WTC11 (cell line): ENCODE measurements around the gene SYS1. TPM values are rescaled to one million over a fixed set of nuclear protein-coding genes. Genes with fewer than 3 reads are reported as not detected.

Experiments used
- ATAC-seq: fragments of 200-7000 bp; cut with Tn5 transposase; 2 replicates; pipeline ENCODE4 v1.10.0; 2021; ENCODE audit warnings: mild to moderate bottlenecking, moderate library complexity
- CTCF ChIA-PET: fragments of 300-600 bp; sonication (Branson Sonifier 250); formaldehyde crosslinking; loops from one replicate; lab custom pipeline; 2021; ENCODE audit warnings: antibody characterized with exemption; lab: Charles Lee
- POLR2A ChIA-PET: fragments of 350-600 bp; sonication (Branson Sonifier 250); formaldehyde crosslinking; loops from one replicate; lab custom pipeline; 2021; ENCODE audit warnings: antibody characterized with exemption; lab: Charles Lee
- DNase-seq: peaks from one replicate; pipeline ENCODE4 v3.0.0; 2021; ENCODE audit warnings: low spot score
- H3K27ac Mint-ChIP-seq: 2 replicates; pipeline ENCODE4 v1.8.0; 2021; ENCODE audit warnings: mixed read lengths
- H3K27me3 Mint-ChIP-seq: 2 replicates; pipeline ENCODE4 v1.8.0; 2021; ENCODE audit warnings: low read depth, mild to moderate bottlenecking, moderate library complexity, mixed read lengths
- H3K36me3 Mint-ChIP-seq: 2 replicates; pipeline ENCODE4 v1.8.0; 2021; ENCODE audit warnings: mixed read lengths
- H3K4me1 Mint-ChIP-seq: 2 replicates; pipeline ENCODE4 v1.8.0; 2022; ENCODE audit warnings: mixed read lengths
- H3K4me3 Mint-ChIP-seq: 2 replicates; pipeline ENCODE4 v1.8.0; 2021; ENCODE audit warnings: mild to moderate bottlenecking, moderate library complexity, mixed read lengths
- H3K9me3 Mint-ChIP-seq: 2 replicates; pipeline ENCODE4 v1.8.0; 2021; ENCODE audit warnings: mixed read lengths
- ATF3 ChIP-seq: sonication (generic); formaldehyde crosslinking; conservative IDR thresholded peaks from 2 replicates; pipeline ENCODE4 v1.8.1; 2022; ENCODE audit warnings: mild to moderate bottlenecking, missing genetic modification reagents
- CDX4 ChIP-seq: fragments of 250-450 bp; sonication (Bioruptor Pico); IDR thresholded peaks from 2 replicates; pipeline ENCODE4 v1.9.0; 2021; ENCODE audit warnings: moderate library complexity, mild to moderate bottlenecking, inconsistent platforms, borderline replicate concordance
- CREB1 ChIP-seq: sonication (generic); formaldehyde crosslinking; IDR thresholded peaks from 2 replicates; pipeline ENCODE4 v1.8.0; 2023; ENCODE audit warnings: mild to moderate bottlenecking, missing genetic modification reagents
- ELF4 ChIP-seq: sonication (generic); formaldehyde crosslinking; IDR thresholded peaks from 2 replicates; pipeline ENCODE4 v1.8.1; 2022; ENCODE audit warnings: low read depth, mild to moderate bottlenecking, moderate library complexity, missing genetic modification reagents
- ERG ChIP-seq: fragments of 250-450 bp; sonication (Bioruptor Pico); IDR thresholded peaks from 2 replicates; pipeline ENCODE4 v1.8.0; 2021; ENCODE audit warnings: mild to moderate bottlenecking
- FOXJ3 ChIP-seq: sonication (generic); formaldehyde crosslinking; IDR thresholded peaks from 2 replicates; pipeline ENCODE4 v1.9.0; 2021; ENCODE audit warnings: missing genetic modification reagents, mild to moderate bottlenecking, borderline replicate concordance
- GTF2I ChIP-seq: fragments of 250-450 bp; sonication (Bioruptor Pico); conservative IDR thresholded peaks from 2 replicates; pipeline ENCODE4 v1.4.0; 2021; ENCODE audit warnings: mild to moderate bottlenecking
- JUN ChIP-seq: sonication (generic); formaldehyde crosslinking; IDR thresholded peaks from 2 replicates; pipeline ENCODE4 v1.8.0; 2023; ENCODE audit warnings: mild to moderate bottlenecking, missing genetic modification reagents
- MYBL2 ChIP-seq: sonication (generic); formaldehyde crosslinking; IDR thresholded peaks from 2 replicates; pipeline ENCODE4 v1.8.1; 2023; ENCODE audit warnings: mild to moderate bottlenecking, moderate library complexity, missing genetic modification reagents
- NFATC4 ChIP-seq: fragments of 250-450 bp; sonication (Bioruptor Pico); IDR thresholded peaks from 2 replicates; pipeline ENCODE4 v1.9.0; 2021; ENCODE audit warnings: mild to moderate bottlenecking
- NR2C2 ChIP-seq: sonication (generic); formaldehyde crosslinking; IDR thresholded peaks from 2 replicates; pipeline ENCODE4 v1.8.0; 2022; ENCODE audit warnings: mild to moderate bottlenecking, missing genetic modification reagents
- OVOL2 ChIP-seq: fragments of 250-450 bp; sonication (Bioruptor Pico); IDR thresholded peaks from 2 replicates; pipeline ENCODE4 v1.9.0; 2021; ENCODE audit warnings: mild to moderate bottlenecking, borderline replicate concordance
- PRDM15 ChIP-seq: sonication (generic); formaldehyde crosslinking; IDR thresholded peaks from 2 replicates; pipeline ENCODE4 v1.8.0; 2022; ENCODE audit warnings: missing genetic modification reagents
- RORB ChIP-seq: fragments of 250-450 bp; sonication (Bioruptor Pico); IDR thresholded peaks from 2 replicates; pipeline ENCODE4 v1.9.0; 2021; ENCODE audit warnings: mild to moderate bottlenecking
- SMAD3 ChIP-seq: sonication (generic); formaldehyde crosslinking; IDR thresholded peaks from 2 replicates; pipeline ENCODE4 v1.8.0; 2022; ENCODE audit warnings: missing genetic modification reagents, mild to moderate bottlenecking, borderline replicate concordance
- STAT6 ChIP-seq: sonication (generic); formaldehyde crosslinking; conservative IDR thresholded peaks from 2 replicates; pipeline ENCODE4 v1.8.1; 2023; ENCODE audit warnings: mild to moderate bottlenecking, low read depth, missing genetic modification reagents, moderate library complexity
- TEAD4 ChIP-seq: sonication (generic); formaldehyde crosslinking; IDR thresholded peaks from 2 replicates; pipeline ENCODE4 v1.8.0; 2022; ENCODE audit warnings: mild to moderate bottlenecking, missing genetic modification reagents
- ZNF532 ChIP-seq: fragments of 250-450 bp; sonication (Bioruptor Pico); IDR thresholded peaks from 2 replicates; pipeline ENCODE4 v1.9.0; 2021; ENCODE audit warnings: mild to moderate bottlenecking, borderline replicate concordance
- total RNA-seq: library from RNA; stranded (reverse); gene quantifications from 3 replicates; pipeline ENCODE4 v1.2.3, GENCODE V29; 2021

Gene SYS1
- total RNA-seq, 1 experiment from 2014 or later, result 16.4 TPM

GRCh38 chr20:45342855-45343531 lies 20.0 kb upstream of the SYS1 start:
- ChIA-PET POLR2A (interaction anchor here (1.0 to 2.4 kb wide), 5 partner anchors 10 to 93 kb away, joined by 3 to 11 read pairs (median 4); partner anchors contain the start of gene SYS1), CTCF (interaction anchor here (1.0 to 4.4 kb wide), 10 partner anchors 10 to 94 kb away, joined by 3 to 27 read pairs (median 8); partner anchors contain the start of genes PIGT and SYS1)
- Mint-ChIP-seq H3K4me3 (peak overlapping the region; percentile 65), H3K9me3 (no peaks in the 10 kb centered on the region), H3K36me3 (peaks cover 5% of the 10 kb centered on the region), H3K4me1 (peaks cover 96% of the 10 kb centered on the region), H3K27me3 (no peaks in the 10 kb centered on the region), H3K27ac (peak overlapping the region; percentile 98)
- DNase-seq (no peak), ATAC-seq (no peak)
- no peak for TF ChIP-seq TEAD4
- TF ChIP-seq ELF4 (CRISPR knock-in tag), result no peak
- TF ChIP-seq NFATC4, result no peak
- no peak for TF ChIP-seq ERG (CRISPR knock-in tag)
- no peak for TF ChIP-seq GTF2I (CRISPR knock-in tag)
- TF ChIP-seq ATF3 (CRISPR knock-in tag), result no peak
- no peak for TF ChIP-seq STAT6 (CRISPR knock-in tag)
- no peak for TF ChIP-seq PRDM15 (CRISPR knock-in tag)
- TF ChIP-seq JUN (CRISPR knock-in tag), result no peak
- no peak for TF ChIP-seq CDX4 (CRISPR knock-in tag)
- no peak for TF ChIP-seq RORB (CRISPR knock-in tag)
- TF ChIP-seq CREB1 (CRISPR knock-in tag), result no peak
- TF ChIP-seq FOXJ3, result no peak
- TF ChIP-seq NR2C2 (CRISPR knock-in tag), result no peak
- TF ChIP-seq MYBL2, result no peak
- no peak for TF ChIP-seq ZNF532 (CRISPR knock-in tag)
- TF ChIP-seq SMAD3 (CRISPR knock-in tag), result no peak
- no peak for TF ChIP-seq OVOL2 (CRISPR knock-in tag)
